GM23338 (cell line): Measurements from ENCODE around the gene CNTNAP2. TPM values are rescaled to one million over a fixed set of nuclear protein-coding genes. Genes with fewer than 3 reads are reported as not detected.

Experiments used
- ATAC-seq: fragments of 200-7000 bp; cut with Tn5 transposase; 3 replicates; pipeline ENCODE4 v1.9.1; 2020
- DNase-seq: peaks from one replicate; pipeline ENCODE4 v3.0.0-alpha.2; 2015; ENCODE audit warnings: low spot score
- H2AFZ ChIP-seq: fragments of 200-600 bp; sonication (generic); 2 replicates; pipeline ENCODE4 v1.8.0; 2016; ENCODE audit warnings: antibody characterized with exemption, mild to moderate bottlenecking, moderate library complexity
- H3F3A ChIP-seq: fragments of 200-600 bp; sonication (generic); replicated peaks from 2 replicates; pipeline ENCODE4 v1.8.0; 2017; ENCODE audit warnings: antibody characterized with exemption, mixed run types, low read depth
- H3K27ac ChIP-seq: fragments of 200-600 bp; sonication (generic); 2 replicates; pipeline ENCODE4 v1.6.1; 2016; ENCODE audit warnings: low read depth
- H3K27me3 ChIP-seq: fragments of 200-600 bp; sonication (generic); 2 replicates; pipeline ENCODE4 v1.8.0; 2016; ENCODE audit warnings: mild to moderate bottlenecking, mixed run types, moderate library complexity; ENCODE audit not compliant: insufficient read depth
- H3K36me3 ChIP-seq: fragments of 200-600 bp; sonication (generic); 2 replicates; pipeline ENCODE4 v1.8.0; 2016; ENCODE audit warnings: mild to moderate bottlenecking; ENCODE audit not compliant: insufficient read depth
- H3K4me1 ChIP-seq: fragments of 200-600 bp; sonication (generic); 2 replicates; pipeline ENCODE4 v1.8.0; 2016; ENCODE audit warnings: mild to moderate bottlenecking, moderate library complexity; ENCODE audit not compliant: insufficient read depth
- H3K4me2 ChIP-seq: fragments of 200-600 bp; sonication (generic); 2 replicates; pipeline ENCODE4 v1.7.1; 2017; ENCODE audit warnings: mixed run types
- H3K4me3 ChIP-seq: fragments of 200-600 bp; sonication (generic); 2 replicates; pipeline ENCODE4 v1.6.1; 2016; ENCODE audit warnings: mixed run types
- H3K79me2 ChIP-seq: fragments of 200-600 bp; sonication (generic); replicated peaks from 2 replicates; pipeline ENCODE4 v1.8.0; 2017; ENCODE audit warnings: mild to moderate bottlenecking; ENCODE audit not compliant: insufficient read depth
- H3K9me2 ChIP-seq: fragments of 200-600 bp; sonication (generic); 2 replicates; pipeline ENCODE4 v1.8.0; 2017; ENCODE audit not compliant: insufficient read depth
- H4K20me1 ChIP-seq: fragments of 200-600 bp; sonication (generic); replicated peaks from 2 replicates; pipeline ENCODE4 v1.8.0; 2017; ENCODE audit warnings: mild to moderate bottlenecking; ENCODE audit not compliant: insufficient read depth
- H3K27ac Mint-ChIP-seq: 2 replicates; pipeline ENCODE4 v1.8.0; 2020; ENCODE audit warnings: inconsistent platforms, mild to moderate bottlenecking, moderate library complexity, mixed read lengths
- H3K27me3 Mint-ChIP-seq: 3 replicates; pipeline ENCODE4 v1.8.0; 2022; ENCODE audit warnings: low read depth, mild to moderate bottlenecking, moderate library complexity, mixed read lengths, inconsistent platforms; ENCODE audit not compliant: insufficient read depth, poor library complexity
- H3K36me3 Mint-ChIP-seq: 3 replicates; pipeline ENCODE4 v1.8.0; 2021; ENCODE audit warnings: low read depth, mild to moderate bottlenecking, inconsistent platforms, moderate library complexity, mixed read lengths
- H3K4me1 Mint-ChIP-seq: 3 replicates; pipeline ENCODE4 v1.8.0; 2020; ENCODE audit warnings: mild to moderate bottlenecking, inconsistent platforms, mixed read lengths
- H3K4me3 Mint-ChIP-seq: 3 replicates; pipeline ENCODE4 v1.8.0; 2021; ENCODE audit warnings: moderate library complexity, mild to moderate bottlenecking, inconsistent platforms, mixed read lengths
- H3K9me3 Mint-ChIP-seq: 3 replicates; pipeline ENCODE4 v1.8.0; 2020; ENCODE audit warnings: moderate library complexity, mild to moderate bottlenecking, inconsistent platforms, mixed read lengths
- CREB1 ChIP-seq: fragments of 250-450 bp; sonication (Bioruptor Pico); IDR thresholded peaks from 2 replicates; pipeline ENCODE4 v1.5.0; 2020; ENCODE audit warnings: low read depth, mild to moderate bottlenecking, moderate library complexity
- JUNB ChIP-seq: IDR thresholded peaks from one replicate; pipeline ENCODE4 v1.6.1; 2016; ENCODE audit warnings: antibody characterized with exemption; ENCODE audit not compliant: unreplicated experiment
- ZNF331 ChIP-seq: fragments of 250-450 bp; sonication (Bioruptor Pico); IDR thresholded peaks from 2 replicates; pipeline ENCODE4 v1.5.0; 2020; ENCODE audit warnings: low read depth, mild to moderate bottlenecking, moderate library complexity
- polyA plus RNA-seq: library from polyadenylated mRNA; unstranded; fragments of >200 nt; fragmentation: Nextera tagmentation; extraction: Ambion mirVana; gene quantifications from 2 replicates; pipeline ENCODE4 v1.2.1, GENCODE V29; 2016
- total RNA-seq: library from RNA; depleted of rRNA; stranded (reverse); fragments of >200 nt; shearing (Covaris generic); gene quantifications from 2 replicates; pipeline ENCODE4 v1.2.3, GENCODE V29; 2014
- TF ChIP-seq, protein P1 (sequence below): fragments of 250-450 bp; sonication (Bioruptor Pico); IDR thresholded peaks from 2 replicates; pipeline ENCODE4 v1.5.0; 2020; ENCODE audit warnings: mild to moderate bottlenecking, moderate library complexity
- TF ChIP-seq, protein P2 (sequence below): IDR thresholded peaks from one replicate; pipeline ENCODE4 v1.6.1; 2018; ENCODE audit warnings: antibody characterized with exemption; ENCODE audit not compliant: unreplicated experiment

The CNTNAP2 gene
- total and polyA plus RNA-seq, 2 experiments from 2014 or later, result 38.2 to 61.3 TPM

DNA sequence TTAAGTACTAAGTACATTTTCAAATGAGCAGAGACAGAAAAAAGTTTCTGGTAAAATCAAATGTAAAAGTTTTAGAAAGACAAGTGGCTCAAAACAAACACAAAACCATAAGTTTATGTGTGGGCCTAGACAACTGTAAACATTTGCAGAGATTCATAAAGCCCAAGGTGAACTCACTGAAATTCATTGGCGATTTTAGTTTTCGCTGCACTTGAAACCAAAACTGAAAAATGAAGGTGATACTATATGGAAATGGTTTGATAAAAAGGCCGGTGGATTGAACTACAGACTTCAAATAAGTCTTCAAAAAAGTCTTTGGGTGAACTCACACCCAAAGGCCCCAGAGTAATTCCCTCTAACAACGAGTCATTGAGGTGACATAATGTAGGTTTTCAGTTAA is 1289.0 kb downstream of the CNTNAP2 start (continued):
- TF ChIP-seq, protein P1, sequence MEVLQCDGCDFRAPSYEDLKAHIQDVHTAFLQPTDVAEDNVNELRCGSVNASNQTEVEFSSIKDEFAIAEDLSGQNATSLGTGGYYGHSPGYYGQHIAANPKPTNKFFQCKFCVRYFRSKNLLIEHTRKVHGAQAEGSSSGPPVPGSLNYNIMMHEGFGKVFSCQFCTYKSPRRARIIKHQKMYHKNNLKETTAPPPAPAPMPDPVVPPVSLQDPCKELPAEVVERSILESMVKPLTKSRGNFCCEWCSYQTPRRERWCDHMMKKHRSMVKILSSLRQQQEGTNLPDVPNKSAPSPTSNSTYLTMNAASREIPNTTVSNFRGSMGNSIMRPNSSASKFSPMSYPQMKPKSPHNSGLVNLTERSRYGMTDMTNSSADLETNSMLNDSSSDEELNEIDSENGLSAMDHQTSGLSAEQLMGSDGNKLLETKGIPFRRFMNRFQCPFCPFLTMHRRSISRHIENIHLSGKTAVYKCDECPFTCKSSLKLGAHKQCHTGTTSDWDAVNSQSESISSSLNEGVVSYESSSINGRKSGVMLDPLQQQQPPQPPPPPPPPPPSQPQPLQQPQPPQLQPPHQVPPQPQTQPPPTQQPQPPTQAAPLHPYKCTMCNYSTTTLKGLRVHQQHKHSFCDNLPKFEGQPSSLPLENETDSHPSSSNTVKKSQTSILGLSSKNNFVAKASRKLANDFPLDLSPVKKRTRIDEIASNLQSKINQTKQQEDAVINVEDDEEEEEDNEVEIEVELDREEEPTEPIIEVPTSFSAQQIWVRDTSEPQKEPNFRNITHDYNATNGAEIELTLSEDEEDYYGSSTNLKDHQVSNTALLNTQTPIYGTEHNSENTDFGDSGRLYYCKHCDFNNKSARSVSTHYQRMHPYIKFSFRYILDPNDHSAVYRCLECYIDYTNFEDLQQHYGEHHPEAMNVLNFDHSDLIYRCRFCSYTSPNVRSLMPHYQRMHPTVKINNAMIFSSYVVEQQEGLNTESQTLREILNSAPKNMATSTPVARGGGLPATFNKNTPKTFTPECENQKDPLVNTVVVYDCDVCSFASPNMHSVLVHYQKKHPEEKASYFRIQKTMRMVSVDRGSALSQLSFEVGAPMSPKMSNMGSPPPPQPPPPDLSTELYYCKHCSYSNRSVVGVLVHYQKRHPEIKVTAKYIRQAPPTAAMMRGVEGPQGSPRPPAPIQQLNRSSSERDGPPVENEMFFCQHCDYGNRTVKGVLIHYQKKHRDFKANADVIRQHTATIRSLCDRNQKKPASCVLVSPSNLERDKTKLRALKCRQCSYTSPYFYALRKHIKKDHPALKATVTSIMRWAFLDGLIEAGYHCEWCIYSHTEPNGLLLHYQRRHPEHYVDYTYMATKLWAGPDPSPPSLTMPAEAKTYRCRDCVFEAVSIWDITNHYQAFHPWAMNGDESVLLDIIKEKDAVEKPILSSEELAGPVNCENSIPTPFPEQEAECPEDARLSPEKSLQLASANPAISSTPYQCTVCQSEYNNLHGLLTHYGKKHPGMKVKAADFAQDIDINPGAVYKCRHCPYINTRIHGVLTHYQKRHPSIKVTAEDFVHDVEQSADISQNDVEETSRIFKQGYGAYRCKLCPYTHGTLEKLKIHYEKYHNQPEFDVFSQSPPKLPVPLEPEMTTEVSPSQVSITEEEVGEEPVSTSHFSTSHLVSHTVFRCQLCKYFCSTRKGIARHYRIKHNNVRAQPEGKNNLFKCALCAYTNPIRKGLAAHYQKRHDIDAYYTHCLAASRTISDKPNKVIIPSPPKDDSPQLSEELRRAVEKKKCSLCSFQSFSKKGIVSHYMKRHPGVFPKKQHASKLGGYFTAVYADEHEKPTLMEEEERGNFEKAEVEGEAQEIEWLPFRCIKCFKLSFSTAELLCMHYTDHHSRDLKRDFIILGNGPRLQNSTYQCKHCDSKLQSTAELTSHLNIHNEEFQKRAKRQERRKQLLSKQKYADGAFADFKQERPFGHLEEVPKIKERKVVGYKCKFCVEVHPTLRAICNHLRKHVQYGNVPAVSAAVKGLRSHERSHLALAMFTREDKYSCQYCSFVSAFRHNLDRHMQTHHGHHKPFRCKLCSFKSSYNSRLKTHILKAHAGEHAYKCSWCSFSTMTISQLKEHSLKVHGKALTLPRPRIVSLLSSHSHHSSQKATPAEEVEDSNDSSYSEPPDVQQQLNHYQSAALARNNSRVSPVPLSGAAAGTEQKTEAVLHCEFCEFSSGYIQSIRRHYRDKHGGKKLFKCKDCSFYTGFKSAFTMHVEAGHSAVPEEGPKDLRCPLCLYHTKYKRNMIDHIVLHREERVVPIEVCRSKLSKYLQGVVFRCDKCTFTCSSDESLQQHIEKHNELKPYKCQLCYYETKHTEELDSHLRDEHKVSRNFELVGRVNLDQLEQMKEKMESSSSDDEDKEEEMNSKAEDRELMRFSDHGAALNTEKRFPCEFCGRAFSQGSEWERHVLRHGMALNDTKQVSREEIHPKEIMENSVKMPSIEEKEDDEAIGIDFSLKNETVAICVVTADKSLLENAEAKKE, result no peak
- TF ChIP-seq JUNB, result no peak
- TF ChIP-seq, protein P2, sequence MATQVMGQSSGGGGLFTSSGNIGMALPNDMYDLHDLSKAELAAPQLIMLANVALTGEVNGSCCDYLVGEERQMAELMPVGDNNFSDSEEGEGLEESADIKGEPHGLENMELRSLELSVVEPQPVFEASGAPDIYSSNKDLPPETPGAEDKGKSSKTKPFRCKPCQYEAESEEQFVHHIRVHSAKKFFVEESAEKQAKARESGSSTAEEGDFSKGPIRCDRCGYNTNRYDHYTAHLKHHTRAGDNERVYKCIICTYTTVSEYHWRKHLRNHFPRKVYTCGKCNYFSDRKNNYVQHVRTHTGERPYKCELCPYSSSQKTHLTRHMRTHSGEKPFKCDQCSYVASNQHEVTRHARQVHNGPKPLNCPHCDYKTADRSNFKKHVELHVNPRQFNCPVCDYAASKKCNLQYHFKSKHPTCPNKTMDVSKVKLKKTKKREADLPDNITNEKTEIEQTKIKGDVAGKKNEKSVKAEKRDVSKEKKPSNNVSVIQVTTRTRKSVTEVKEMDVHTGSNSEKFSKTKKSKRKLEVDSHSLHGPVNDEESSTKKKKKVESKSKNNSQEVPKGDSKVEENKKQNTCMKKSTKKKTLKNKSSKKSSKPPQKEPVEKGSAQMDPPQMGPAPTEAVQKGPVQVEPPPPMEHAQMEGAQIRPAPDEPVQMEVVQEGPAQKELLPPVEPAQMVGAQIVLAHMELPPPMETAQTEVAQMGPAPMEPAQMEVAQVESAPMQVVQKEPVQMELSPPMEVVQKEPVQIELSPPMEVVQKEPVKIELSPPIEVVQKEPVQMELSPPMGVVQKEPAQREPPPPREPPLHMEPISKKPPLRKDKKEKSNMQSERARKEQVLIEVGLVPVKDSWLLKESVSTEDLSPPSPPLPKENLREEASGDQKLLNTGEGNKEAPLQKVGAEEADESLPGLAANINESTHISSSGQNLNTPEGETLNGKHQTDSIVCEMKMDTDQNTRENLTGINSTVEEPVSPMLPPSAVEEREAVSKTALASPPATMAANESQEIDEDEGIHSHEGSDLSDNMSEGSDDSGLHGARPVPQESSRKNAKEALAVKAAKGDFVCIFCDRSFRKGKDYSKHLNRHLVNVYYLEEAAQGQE, result no peak

DNA sequence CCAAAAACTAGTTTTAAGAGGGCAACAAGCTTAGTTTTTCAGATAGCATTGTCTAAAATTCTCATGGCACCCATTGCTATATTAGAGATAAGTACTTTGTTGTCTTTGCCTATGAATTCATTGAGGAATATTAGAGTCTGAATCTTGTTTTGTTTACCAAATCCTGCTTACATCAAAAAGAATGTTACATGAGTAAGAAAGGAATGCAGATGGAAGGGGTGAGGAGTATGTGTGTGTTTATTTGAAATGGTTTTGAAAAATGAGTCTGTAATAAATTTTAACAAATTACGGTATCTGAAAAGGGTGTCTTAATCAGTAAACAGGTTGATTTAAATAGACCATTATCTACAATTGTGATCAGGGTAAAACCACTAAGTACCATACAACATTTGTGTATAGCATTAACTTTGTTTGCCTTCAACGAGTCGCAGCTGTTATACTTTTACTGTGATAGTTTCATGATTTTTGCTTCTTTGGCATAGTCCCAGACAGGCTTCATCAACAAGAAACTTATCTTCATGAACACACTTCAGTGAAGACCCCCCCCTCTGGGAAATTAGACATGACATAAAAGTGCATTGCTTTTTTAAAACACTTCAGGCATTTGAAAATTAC is 1290.0 kb downstream of the CNTNAP2 start:
- Mint-ChIP-seq H3K27me3 (no peaks in the 10 kb centered on the region), H3K27ac (no peak overlapping the region), H3K4me3 (no peak overlapping the region), H3K9me3 (peaks cover 35% of the 10 kb centered on the region; the same call in 2 of the 3 replicates), H3K4me1 (peaks cover 10% of the 10 kb centered on the region), H3K36me3 (no peaks in the 10 kb centered on the region; the same call in 2 of the 3 replicates)
- Histone ChIP-seq H3K9me2 (no peaks in the 10 kb centered on the region; the same call in 1 of the 2 replicates), H3K27me3 (no peaks in the 10 kb centered on the region), H3F3A (no peaks in the 10 kb centered on the region), H3K4me3 (no peak overlapping the region), H4K20me1 (no peaks in the 10 kb centered on the region), H3K4me1 (no peaks in the 10 kb centered on the region), H3K36me3 (no peaks in the 10 kb centered on the region), H2AFZ (no peak overlapping the region), H3K79me2 (no peaks in the 10 kb centered on the region), H3K27ac (no peak overlapping the region), H3K4me2 (no peak overlapping the region)
- ATAC-seq, result no peak
- DNase-seq, result no peak
- TF ChIP-seq, protein P1, result no peak
- TF ChIP-seq CREB1 (CRISPR knock-in tag), result no peak
- TF ChIP-seq ZNF331, result no peak
